Right lobe of liver (tissue), 6 donors: ENCODE measurements around the gene DGKH. TPM values are rescaled to one million over a fixed set of nuclear protein-coding genes. Genes with fewer than 3 reads are reported as not detected.
A peak's percentile ranks its signal among the peaks of the same experiment; 100 is the strongest.

Source experiments
- ATAC-seq, 4 donors: fragments of 200-7000 bp; cut with Tn5 transposase; one replicate each; pipeline ENCODE4 v1.9.1; 2020; ENCODE audit warnings: mild to moderate bottlenecking in 4 of 4, moderate library complexity in 4 of 4
- DNase-seq, 3 donors: peaks; one replicate each; pipeline ENCODE4 v3.0.0-alpha.2; 2020
- H3K27ac ChIP-seq, 3 donors: fragments of 200-600 bp; one replicate each; pipeline ENCODE4 v1.8.0; 2022
- H3K27me3 ChIP-seq, 2 donors: fragments of 200-600 bp; one replicate each; pipeline ENCODE4 v1.8.0; 2022
- H3K36me3 ChIP-seq, 4 donors: fragments of 200-600 bp; sonication (generic) in 1 of 4; one replicate each; pipeline versions ENCODE4 v1.5.1 to v1.8.0; 2017 to 2022; ENCODE audit warnings: control low read depth in 1 of 4
- H3K4me1 ChIP-seq, 4 donors: fragments of 200-600 bp; sonication (generic) in 1 of 4; one replicate each; pipeline versions ENCODE4 v1.5.1 to v1.8.0; 2017 to 2022; ENCODE audit warnings: control low read depth in 1 of 4
- H3K4me3 ChIP-seq, 3 donors: fragments of 200-600 bp; one replicate each; pipeline ENCODE4 v1.8.0; 2022
- H3K9me3 ChIP-seq, 4 donors: fragments of 200-600 bp; sonication (generic) in 1 of 4; one replicate each; pipeline versions ENCODE4 v1.5.1 to v1.8.0; 2017 to 2022; ENCODE audit warnings: control low read depth in 1 of 4
- POLR2A ChIP-seq: fragments of 450-650 bp; IDR thresholded peaks from one replicate; pipeline ENCODE4 v1.6.1; 2017; ENCODE audit warnings: antibody characterized with exemption, mild to moderate bottlenecking
- WGBS: methylation state at CpG from one replicate; pipeline ENCODE4 v1.1.6; 2018; ENCODE audit warnings: low coverage, low lambda C conversion rate; ENCODE audit not compliant: insufficient coverage; ENCODE audit errors: missing lambda C conversion rate; 5-methylcytosine and 5-hydroxymethylcytosine counted together
- intact Hi-C, 2 donors: fragments of 100-400 bp; cut with DNase I; formaldehyde crosslinking; loops; one replicate each; pipeline versions ENCODE4 v1.11.2 to v1.14.1; 2022
- total RNA-seq, 6 experiments: library from RNA; depleted of rRNA in 2 of 6; stranded (reverse); fragments of >200 nt in 2 of 6; fragmentation: NEBNext Ultra II Directional in 3 of 6; extraction: Animal tissue kit (Norgen Biotek cat#: 25700) in 3 of 6; gene quantifications; one replicate each; pipeline versions ENCODE4 v1.1.0 to v1.2.4, GENCODE V29; 2016 to 2023
- TF ChIP-seq, protein P1 (sequence below), 4 donors: fragments of 200-600 bp in 3 of 4; fragments of 450-650 bp in 1 of 4; IDR thresholded peaks; one replicate each; pipeline versions ENCODE4 v1.5.1 to v1.8.0; 2016 to 2022; ENCODE audit warnings: antibody characterized with exemption in 4 of 4, mild to moderate bottlenecking in 2 of 4
- donor health status: DM: no; HTN: yes; CAD: no.
- donor health status: DM: no; HTN: no; CAD: no.
- donor health status: DM: no; HTN: no; CAD: no.
- donor health status: DM: no; HTN: yes; CAD: no.
- donor health status: DM: no; HTN: yes; CAD: no.

DGKH gene
- total RNA-seq, 6 experiments from 2014 or later, result 0.95 to 5.1 (median 2.2) TPM

DNA sequence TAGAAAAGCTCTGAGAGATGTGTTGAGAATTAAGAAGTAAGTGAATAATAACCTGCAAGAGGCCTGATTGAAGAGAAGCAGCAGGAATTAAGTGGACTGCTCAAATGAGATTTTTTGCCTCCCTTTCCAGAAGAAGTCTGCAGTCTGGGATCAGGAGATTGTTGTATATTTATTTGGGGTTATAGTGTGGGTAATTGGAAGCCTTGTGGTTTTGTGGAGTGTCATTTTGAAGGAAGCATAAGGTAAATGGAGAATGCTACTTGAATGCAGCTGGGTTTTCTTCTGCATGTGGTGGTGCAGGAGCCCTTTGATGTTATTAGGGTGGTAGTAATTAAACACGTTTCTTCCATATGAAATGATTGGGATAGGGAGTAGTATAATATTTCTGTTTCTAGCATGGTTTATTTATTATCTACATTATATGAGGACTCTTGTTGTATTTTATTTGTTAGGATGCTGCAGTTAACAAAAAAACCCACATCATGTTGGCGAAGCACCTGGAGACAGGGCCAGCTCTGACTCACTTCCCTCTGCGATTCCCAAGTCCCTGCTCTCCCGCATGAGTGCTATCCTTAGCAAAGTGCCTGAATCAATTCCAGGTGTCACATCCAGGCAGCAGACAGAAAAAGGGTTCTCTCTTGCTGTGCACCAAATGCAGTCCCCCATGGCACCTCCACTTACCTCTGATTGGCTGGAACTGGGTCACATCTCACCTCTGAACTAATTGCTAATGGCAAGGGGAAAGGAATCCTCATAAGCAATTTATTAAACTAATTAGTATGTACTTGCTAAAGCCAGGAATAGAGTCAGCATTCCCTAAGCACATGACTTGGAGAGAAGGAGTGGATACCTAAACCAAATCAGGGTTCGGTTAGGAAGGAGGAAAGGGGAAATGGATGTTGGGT is 54.8 kb downstream of the DGKH start:
- no peak for TF ChIP-seq POLR2A

DNA sequence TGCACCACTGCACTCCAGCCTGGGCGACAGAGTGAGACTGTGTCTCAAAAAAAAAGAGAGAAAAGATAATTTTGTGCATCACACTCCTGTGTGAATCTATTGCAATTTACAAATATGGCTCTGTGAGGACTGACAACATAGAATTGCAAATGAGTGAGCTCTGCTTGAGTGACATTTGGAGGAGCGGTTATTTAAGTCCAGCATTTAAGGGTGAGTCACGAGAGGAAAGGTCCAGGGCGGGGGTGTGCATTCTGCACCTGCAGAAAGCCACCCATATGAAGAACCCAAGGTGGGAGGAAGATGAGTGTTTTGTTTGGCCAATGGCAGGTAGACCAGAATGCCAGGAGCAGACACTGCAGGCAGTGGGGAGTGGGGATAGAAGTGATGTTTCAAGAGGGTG is 58.5 kb downstream of the DGKH start:
- no peaks in the 10 kb centered on the region for H3K9me3 ChIP-seq
- 93% methylated on average over 2 of the region's 4 CpGs for WGBS
- H3K4me3 ChIP-seq, result no peak overlapping the region
- no peaks in the 10 kb centered on the region for H3K36me3 ChIP-seq
- TF ChIP-seq POLR2A, result no peak
- TF ChIP-seq, protein P1, sequence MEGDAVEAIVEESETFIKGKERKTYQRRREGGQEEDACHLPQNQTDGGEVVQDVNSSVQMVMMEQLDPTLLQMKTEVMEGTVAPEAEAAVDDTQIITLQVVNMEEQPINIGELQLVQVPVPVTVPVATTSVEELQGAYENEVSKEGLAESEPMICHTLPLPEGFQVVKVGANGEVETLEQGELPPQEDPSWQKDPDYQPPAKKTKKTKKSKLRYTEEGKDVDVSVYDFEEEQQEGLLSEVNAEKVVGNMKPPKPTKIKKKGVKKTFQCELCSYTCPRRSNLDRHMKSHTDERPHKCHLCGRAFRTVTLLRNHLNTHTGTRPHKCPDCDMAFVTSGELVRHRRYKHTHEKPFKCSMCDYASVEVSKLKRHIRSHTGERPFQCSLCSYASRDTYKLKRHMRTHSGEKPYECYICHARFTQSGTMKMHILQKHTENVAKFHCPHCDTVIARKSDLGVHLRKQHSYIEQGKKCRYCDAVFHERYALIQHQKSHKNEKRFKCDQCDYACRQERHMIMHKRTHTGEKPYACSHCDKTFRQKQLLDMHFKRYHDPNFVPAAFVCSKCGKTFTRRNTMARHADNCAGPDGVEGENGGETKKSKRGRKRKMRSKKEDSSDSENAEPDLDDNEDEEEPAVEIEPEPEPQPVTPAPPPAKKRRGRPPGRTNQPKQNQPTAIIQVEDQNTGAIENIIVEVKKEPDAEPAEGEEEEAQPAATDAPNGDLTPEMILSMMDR (IDR thresholded peaks at IDR 0.05), result no peak
- H3K27ac ChIP-seq, result no peak overlapping the region
- ATAC-seq (no peak), DNase-seq (no peak)
- no peaks in the 10 kb centered on the region for H3K4me1 ChIP-seq
- no peaks in the 10 kb centered on the region for H3K27me3 ChIP-seq
- intact Hi-C loops, result no loop called here

More for the DNA sequence above, 54.8 kb downstream of the DGKH start:
- no peak overlapping the region for H3K4me3 ChIP-seq
- WGBS, result 100% methylated on average over 4 of the region's 5 CpGs
- intact Hi-C loops, result no loop called here
- no peaks in the 10 kb centered on the region for H3K27me3 ChIP-seq
- no peak for ATAC-seq
- no peak overlapping the region for H3K27ac ChIP-seq
- DNase-seq, result no peak
- H3K4me1 ChIP-seq, result no peaks in the 10 kb centered on the region
- H3K36me3 ChIP-seq, result no peaks in the 10 kb centered on the region
- H3K9me3 ChIP-seq, result no peaks in the 10 kb centered on the region

- 87% methylated on average over 1 of the region's 5 CpGs for WGBS
- ATAC-seq, result no peak
- Histone ChIP-seq H3K36me3 (no peaks in the 10 kb centered on the region), H3K4me3 (no peak overlapping the region), H3K27ac (no peak overlapping the region), H3K4me1 (no peaks in the 10 kb centered on the region), H3K9me3 (no peaks in the 10 kb centered on the region), H3K27me3 (no peaks in the 10 kb centered on the region)
- TF ChIP-seq POLR2A, result no peak
- TF ChIP-seq, protein P1 (IDR thresholded peaks at IDR 0.05), result no peak
- intact Hi-C loops, result no loop called here
- DNase-seq, result no peak
These were observed 59.0 kb downstream of the DGKH start for GRCh38 chr13:42107421-42107820.

DNA sequence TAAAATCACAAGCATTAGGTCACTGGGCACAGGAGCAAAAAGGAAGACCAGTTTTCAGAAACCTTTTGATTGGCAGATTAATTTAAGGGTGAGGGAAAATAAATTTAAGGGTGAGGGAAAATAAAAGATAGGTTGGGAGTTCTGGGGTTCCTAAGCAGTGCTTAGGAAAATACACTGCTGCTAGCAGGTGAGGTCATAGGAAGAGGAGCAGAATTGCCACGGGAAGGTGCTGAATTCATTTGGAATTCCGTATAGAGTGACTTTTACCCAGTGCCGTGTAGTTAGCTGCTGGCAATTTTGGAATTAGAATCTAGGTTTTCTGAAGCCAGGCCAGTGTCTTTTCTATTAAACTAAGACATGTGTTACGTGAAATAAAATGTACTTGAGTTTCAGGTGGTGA is 59.8 kb downstream of the DGKH start:
- Histone ChIP-seq H3K27ac (no peak overlapping the region), H3K4me3 (no peak overlapping the region), H3K9me3 (no peaks in the 10 kb centered on the region), H3K36me3 (no peaks in the 10 kb centered on the region), H3K27me3 (no peaks in the 10 kb centered on the region), H3K4me1 (no peaks in the 10 kb centered on the region)
- WGBS, result 89% methylated on average over 4 of the region's 4 CpGs
- ATAC-seq (no peak), DNase-seq (no peak)
- intact Hi-C loops, result no loop called here
- TF ChIP-seq, protein P1 (IDR thresholded peaks at IDR 0.05), result no peak
- no peak for TF ChIP-seq POLR2A

- no peaks in the 10 kb centered on the region for H3K4me1 ChIP-seq
- H3K9me3 ChIP-seq, result no peaks in the 10 kb centered on the region
- H3K4me3 ChIP-seq, result no peak overlapping the region
- no peaks in the 10 kb centered on the region for H3K27me3 ChIP-seq
- DNase-seq (no peak), ATAC-seq (peak in 1 of 4 donors; percentile 11)
- H3K27ac ChIP-seq, result no peak overlapping the region
- TF ChIP-seq, protein P1 (IDR thresholded peaks at IDR 0.05), result no peak
- TF ChIP-seq POLR2A, result no peak
- intact Hi-C loops, result no loop called here
- 94% methylated on average over 2 of the region's 2 CpGs for WGBS
- no peaks in the 10 kb centered on the region for H3K36me3 ChIP-seq
These were observed 61.5 kb downstream of the DGKH start for GRCh38 chr13:42109957-42110356.
